HG03442 (cell line): ENCODE data around the gene HNRNPLL.
"Not testable (repeated sequence)": the region's sequence is repeated elsewhere in the genome, so short reads cannot be mapped to it uniquely, and the experiment has no call there.

Experiments
- ATAC-seq: cut with Tn5 transposase; IDR thresholded peaks from one replicate; pipeline ENCODE4 v1.9.1; 2021; ENCODE audit warnings: mild to moderate bottlenecking, moderate library complexity; ENCODE audit not compliant: unreplicated experiment

The HNRNPLL gene

GRCh38 chr2:38602732-38603401 lies at the start of gene HNRNPLL:
Gene HNRNPLL, minus strand, starts transcription at chr2:38602928. Its CDS starts 302 bp downstream, at chr2:38602626.
- ATAC-seq = peak; percentile 70

- no peak for ATAC-seq
Measured at GRCh38 chr2:38650717-38651116, 48.0 kb upstream of the HNRNPLL start.

- no peak for ATAC-seq
Measured at GRCh38 chr2:38650012-38650411, 47.3 kb upstream of the HNRNPLL start.

- no peak for ATAC-seq
Measured at GRCh38 chr2:38649176-38649728, 46.5 kb upstream of the HNRNPLL start.

GRCh38 chr2:38648107-38648761 lies 45.5 kb upstream of the HNRNPLL start:
- no peak for ATAC-seq

- ATAC-seq = not testable (repeated sequence)
Measured at GRCh38 chr2:38643683-38644511, 41.2 kb upstream of the HNRNPLL start.

GRCh38 chr2:38643021-38643671 lies 40.4 kb upstream of the HNRNPLL start:
- ATAC-seq = no peak

GRCh38 chr2:38642373-38643017 lies 39.8 kb upstream of the HNRNPLL start:
- ATAC-seq = not testable (repeated sequence)

GRCh38 chr2:38636069-38636468 lies 33.3 kb upstream of the HNRNPLL start:
- no peak for ATAC-seq

- no peak for ATAC-seq
Measured at GRCh38 chr2:38635139-38635538, 32.4 kb upstream of the HNRNPLL start.

GRCh38 chr2:38634684-38635083 lies 32.0 kb upstream of the HNRNPLL start:
- peak; percentile 97 for ATAC-seq

- ATAC-seq = no peak
Measured at GRCh38 chr2:38633895-38634294, 31.2 kb upstream of the HNRNPLL start.

- no peak for ATAC-seq
Measured at GRCh38 chr2:38632980-38633379, 30.3 kb upstream of the HNRNPLL start.

GRCh38 chr2:38631976-38632375 lies 29.2 kb upstream of the HNRNPLL start:
- no peak for ATAC-seq

- ATAC-seq = no peak
Measured at GRCh38 chr2:38629684-38630083, 27.0 kb upstream of the HNRNPLL start.

- ATAC-seq = no peak
Measured at GRCh38 chr2:38627391-38627790, 24.7 kb upstream of the HNRNPLL start.

GRCh38 chr2:38626326-38627035 lies 23.8 kb upstream of the HNRNPLL start:
- no peak for ATAC-seq

GRCh38 chr2:38622210-38622609 lies 19.5 kb upstream of the HNRNPLL start:
- no peak for ATAC-seq

GRCh38 chr2:38621018-38621417 lies 18.3 kb upstream of the HNRNPLL start:
- ATAC-seq = no peak
